A549 treated with DMSO at 1 μM for 4 hours (cell line): ENCODE data around the gene HNRNPH3. TPM values are rescaled to one million over a fixed set of nuclear protein-coding genes. Genes with fewer than 3 reads are reported as not detected.

Experiments
- total RNA-seq: library from RNA; stranded (reverse); fragments of 200-300 nt; extraction: Qiagen RNA extraction; gene quantifications from 5 replicates; pipeline ENCODE4 v1.2.3, GENCODE V29; 2022; ENCODE audit warnings: low read depth

Gene HNRNPH3
- total RNA-seq, result 200 to 240 TPM (median 202 TPM) in 5 replicates

DNA sequence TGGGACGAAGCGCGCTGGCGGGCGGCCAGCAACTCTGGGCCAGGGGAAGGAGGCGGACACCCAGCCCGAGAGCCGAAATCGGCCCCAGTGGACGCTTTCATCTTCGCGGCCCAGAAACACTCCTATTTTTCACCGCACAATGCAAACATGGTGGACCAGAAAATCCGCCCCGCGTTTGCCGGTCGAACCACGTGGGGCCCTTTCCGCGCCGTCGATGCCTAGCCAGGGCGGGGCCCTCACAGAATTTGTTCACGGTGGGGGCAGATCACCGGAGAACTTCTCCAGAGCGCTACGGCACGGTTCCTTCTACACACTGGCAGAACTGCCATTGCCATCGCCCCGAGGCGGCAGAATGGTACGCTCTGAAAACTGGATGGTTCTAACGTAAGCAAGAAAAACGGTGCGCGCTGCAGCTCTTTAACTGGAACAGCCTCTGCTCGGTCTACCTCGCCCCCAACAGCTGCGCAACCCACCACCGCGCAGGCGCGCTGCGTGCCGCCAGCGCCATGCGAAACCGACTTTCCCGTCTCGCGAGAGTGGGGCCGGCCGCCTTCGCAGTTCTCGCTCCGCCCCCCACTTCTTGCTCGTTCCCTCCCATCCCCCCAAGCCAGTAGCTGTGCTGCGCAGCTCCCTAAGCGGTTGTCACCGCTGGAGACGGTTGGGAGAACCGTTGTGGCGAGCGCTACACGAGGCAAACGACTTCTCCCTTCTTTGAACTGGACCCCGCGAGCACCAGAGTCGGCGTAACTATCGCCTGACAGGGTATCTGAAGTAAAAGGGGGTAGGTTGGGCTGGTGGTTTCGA is at the start of gene HNRNPH3:
HNRNPH3 (plus strand) TSS at position 610 of the 804 bp plus-strand sequence. CDS start 5,158 bp downstream, outside the sequence.

GRCh38 chr10:68332259-68333057 is 594 bp downstream of the HNRNPH3 start, which contains the start of gene PBLD:
Gene PBLD, minus strand, starts transcription at chr10:68332928. Its CDS starts 26,084 bp downstream, at chr10:68306844.

Other genes starting within 250 kb of the HNRNPH3 start
- gene MYPN, start 222.6 kb upstream of the HNRNPH3 start, total RNA-seq, result 2.5 to 4.2 TPM (median 2.8 TPM) in 5 replicates
- gene ATOH7, start 100.0 kb upstream of the HNRNPH3 start, total RNA-seq, result 0.19 to 0.44 TPM (median 0.26 TPM) in 5 replicates
- 3.1 to 5.0 TPM (median 3.4 TPM) in 5 replicates for gene PBLD, start 864 bp downstream of the HNRNPH3 start, total RNA-seq
- gene RUFY2, start 75.2 kb downstream of the HNRNPH3 start, total RNA-seq, result 7.3 to 9.9 TPM (median 8.9 TPM) in 5 replicates
- gene DNA2, start 139.9 kb downstream of the HNRNPH3 start, total RNA-seq, result 8.7 to 12.6 TPM (median 11.8 TPM) in 5 replicates
- gene SLC25A16, start 195.5 kb downstream of the HNRNPH3 start, total RNA-seq, result 11.1 to 14.9 TPM (median 12.7 TPM) in 5 replicates
- 0.30 to 0.64 TPM (median 0.57 TPM) in 5 replicates for gene TET1, start 228.3 kb downstream of the HNRNPH3 start, total RNA-seq